ENCODE measurements around the gene SEC61A2. TPM values are rescaled to one million over a fixed set of nuclear protein-coding genes. Genes with fewer than 3 reads are reported as not detected.

The SEC61A2 gene
- total RNA-seq, 4 donors from 2014 or later = 4.1 to 8.5 (median 7.4) TPM

- Histone ChIP-seq H3K36me3 (peaks cover 12 to 61% (median 38%) of the 10 kb centered on the region in 4 donors), H3K4me3 (no peak overlapping the region), H3K4me1 (peaks cover 0 to 10% (median 3%) of the 10 kb centered on the region in 4 donors), H3K9me3 (no peaks in the 10 kb centered on the region), H3K27ac (replicated peaks in 1 of 4) (no peak overlapping the region), H3K27me3 (no peaks in the 10 kb centered on the region)
- no peak for DNase-seq (ENCODE audit: extremely low spot score)
- TF ChIP-seq EP300 (IDR thresholded peaks at IDR 0.05) = no peak
- no peak for TF ChIP-seq CTCF (IDR thresholded peaks at IDR 0.05)
- no peak for TF ChIP-seq POLR2AphosphoS5 (IDR thresholded peaks at IDR 0.05)
- no peak for TF ChIP-seq POLR2A (IDR thresholded peaks at IDR 0.05; ENCODE audit: low read depth)
- intact Hi-C loops (cut with DNase I) = no loop called here
- WGBS = 82% methylated on average over 5 of the region's 5 CpGs
Observed at GRCh38 chr10:12187321-12187905, 57.9 kb downstream of the SEC61A2 start.

GRCh38 chr10:12188656-12189055, 59.2 kb downstream of the SEC61A2 start:
- no peak overlapping the region for H3K4me3 ChIP-seq
- H3K4me1 ChIP-seq = peaks cover 0 to 18% (median 14%) of the 10 kb centered on the region in 4 donors
- H3K36me3 ChIP-seq = peaks cover 12 to 55% (median 31%) of the 10 kb centered on the region in 4 donors
- H3K9me3 ChIP-seq = no peaks in the 10 kb centered on the region
- WGBS = 84% methylated on average over 6 of the region's 6 CpGs
- TF ChIP-seq POLR2A (IDR thresholded peaks at IDR 0.05; ENCODE audit: low read depth) = no peak
- TF ChIP-seq EP300 (IDR thresholded peaks at IDR 0.05) = no peak
- TF ChIP-seq CTCF (IDR thresholded peaks at IDR 0.05) = no peak
- TF ChIP-seq POLR2AphosphoS5 (IDR thresholded peaks at IDR 0.05) = no peak
- H3K27me3 ChIP-seq = no peaks in the 10 kb centered on the region
- no peak overlapping the region for H3K27ac ChIP-seq (replicated peaks in 1 of 4)
- intact Hi-C loops (cut with DNase I) = no loop called here
- DNase-seq (ENCODE audit: extremely low spot score) = no peak

GRCh38 chr10:12189426-12189825, 59.9 kb downstream of the SEC61A2 start:
- peaks cover 6 to 48% (median 25%) of the 10 kb centered on the region in 4 donors for H3K36me3 ChIP-seq
- H3K4me1 ChIP-seq = peaks cover 7 to 26% (median 22%) of the 10 kb centered on the region in 4 donors
- H3K27me3 ChIP-seq = no peaks in the 10 kb centered on the region
- 95% methylated on average over 10 of the region's 10 CpGs for WGBS
- H3K27ac ChIP-seq (replicated peaks in 1 of 4) = no peak overlapping the region
- no peak for DNase-seq (ENCODE audit: extremely low spot score)
- TF ChIP-seq POLR2A (IDR thresholded peaks at IDR 0.05; ENCODE audit: low read depth) (no peak), POLR2AphosphoS5 (IDR thresholded peaks at IDR 0.05) (no peak), CTCF (IDR thresholded peaks at IDR 0.05) (no peak), EP300 (IDR thresholded peaks at IDR 0.05) (no peak)
- no peak overlapping the region for H3K4me3 ChIP-seq
- intact Hi-C loops (cut with DNase I) = no loop called here
- no peaks in the 10 kb centered on the region for H3K9me3 ChIP-seq

- Histone ChIP-seq H3K27me3 (no peaks in the 10 kb centered on the region), H3K36me3 (peaks cover 0 to 26% (median 9%) of the 10 kb centered on the region in 4 donors), H3K4me1 (peaks cover 11 to 36% (median 29%) of the 10 kb centered on the region in 4 donors), H3K27ac (replicated peaks in 1 of 4) (no peak overlapping the region), H3K9me3 (no peaks in the 10 kb centered on the region), H3K4me3 (no peak overlapping the region)
- 53% methylated on average over 3 of the region's 3 CpGs for WGBS
- intact Hi-C loops (cut with DNase I) = no loop called here
- TF ChIP-seq POLR2AphosphoS5 (IDR thresholded peaks at IDR 0.05) (no peak), POLR2A (IDR thresholded peaks at IDR 0.05; ENCODE audit: low read depth) (no peak), CTCF (IDR thresholded peaks at IDR 0.05) (no peak), EP300 (IDR thresholded peaks at IDR 0.05) (no peak)
- DNase-seq (ENCODE audit: extremely low spot score) = no peak
Observed at GRCh38 chr10:12191715-12192114, 62.2 kb downstream of the SEC61A2 start.

GRCh38 chr10:12193193-12193592, 63.7 kb downstream of the SEC61A2 start:
- Histone ChIP-seq H3K27me3 (no peaks in the 10 kb centered on the region), H3K36me3 (peaks cover 0 to 15% (median 0%) of the 10 kb centered on the region in 4 donors), H3K27ac (replicated peaks in 1 of 4) (peak overlapping the region in 2 of 4 donors; percentile 89), H3K9me3 (no peaks in the 10 kb centered on the region), H3K4me1 (peaks cover 19 to 51% (median 44%) of the 10 kb centered on the region in 4 donors), H3K4me3 (no peak overlapping the region)
- TF ChIP-seq EP300 (IDR thresholded peaks at IDR 0.05) = no peak
- no peak for TF ChIP-seq CTCF (IDR thresholded peaks at IDR 0.05)
- TF ChIP-seq POLR2A (IDR thresholded peaks at IDR 0.05; ENCODE audit: low read depth) = no peak
- no peak for TF ChIP-seq POLR2AphosphoS5 (IDR thresholded peaks at IDR 0.05)
- 85% methylated on average over 5 of the region's 5 CpGs for WGBS
- DNase-seq (ENCODE audit: extremely low spot score) = no peak
- intact Hi-C loops (cut with DNase I) = no loop called here

All from esophagus muscularis mucosa (tissue), 4 donors.